SK-N-SH (cell line): Measurements from ENCODE around the gene AAMDC. TPM values are rescaled to one million over a fixed set of nuclear protein-coding genes. Genes with fewer than 3 reads are reported as not detected.

Experiments used
- polyA plus RNA-seq, 3 experiments: library from polyadenylated mRNA; depleted of rRNA; stranded (reverse); fragments of >200 nt; gene quantifications; 2 replicates each; pipeline ENCODE4 v1.2.3, GENCODE V29; 2012
- small RNA-seq, 7 experiments: library from RNA; depleted of rRNA; stranded (forward); fragments of <200 nt; gene quantifications; one replicate each; pipeline ENCODE3, GENCODE V24; 2012

AAMDC gene
- polyA plus RNA-seq, 1 of the 3 experiments (the other 2 are of a cell fraction) = 66.6 TPM

Small RNA genes lying within 50 kb of the gene (small RNA-seq; reads per million reads assigned to genes)
- 0 reads per million in 7 experiments for gene AP002812.4

Other genes starting within 250 kb of the AAMDC start
- 1.8 and 1.9 TPM in 2 replicates for gene AQP11, start 231.2 kb upstream of the AAMDC start, polyA plus RNA-seq (2012; rRNA removed)
- 124 and 141 TPM in 2 replicates for gene CLNS1A, start 183.3 kb upstream of the AAMDC start, polyA plus RNA-seq (2012; rRNA removed)
- gene RSF1, start 422 bp upstream of the AAMDC start, polyA plus RNA-seq (2012; rRNA removed) = 8.4 and 8.9 TPM in 2 replicates
- 23.0 and 30.0 TPM in 2 replicates for gene INTS4, start 173.5 kb downstream of the AAMDC start, polyA plus RNA-seq (2012; rRNA removed)
- gene KCTD14, start 202.1 kb downstream of the AAMDC start, polyA plus RNA-seq (2012; rRNA removed) = 0.25 and 0.32 TPM in 2 replicates
- 0.10 TPM in 1 of 2 replicates, not detected in the other for gene THRSP, start 242.7 kb downstream of the AAMDC start, polyA plus RNA-seq (2012; rRNA removed)